GM19239 (cell line): ENCODE results near the gene CHST9.

Experiments used
- DNase-seq: peaks from one replicate; pipeline ENCODE4 v3.0.0; 2011; ENCODE audit warnings: low spot score; ENCODE audit not compliant: insufficient read length
- FAIRE-seq: peaks from 2 replicates; lab custom pipeline; 2011; peaks lifted over from hg19 to GRCh38; lab: Jason Lieb, UNC

The CHST9 gene

DNA sequence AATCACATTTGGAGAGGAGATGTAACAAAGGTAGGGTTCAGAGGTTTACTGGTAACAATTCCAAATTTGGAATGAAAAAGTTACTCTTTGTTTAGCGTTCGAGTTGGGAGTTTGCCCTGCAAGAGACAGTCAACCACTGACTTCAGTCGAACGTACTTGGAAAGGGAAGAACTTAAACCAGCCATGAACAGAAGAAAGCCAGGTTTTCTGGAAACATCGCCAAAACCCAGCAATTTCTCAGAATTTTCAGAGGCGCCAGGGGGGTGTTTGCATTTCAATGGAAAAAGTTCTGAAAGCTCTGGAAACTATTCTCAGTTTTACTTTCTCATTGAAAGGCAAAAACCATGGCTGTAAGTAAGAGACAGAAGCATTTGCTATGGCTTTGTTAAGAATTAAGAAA lies 291.1 kb downstream of the CHST9 start:
- DNase-seq (no peak), FAIRE-seq (no peak)

DNA sequence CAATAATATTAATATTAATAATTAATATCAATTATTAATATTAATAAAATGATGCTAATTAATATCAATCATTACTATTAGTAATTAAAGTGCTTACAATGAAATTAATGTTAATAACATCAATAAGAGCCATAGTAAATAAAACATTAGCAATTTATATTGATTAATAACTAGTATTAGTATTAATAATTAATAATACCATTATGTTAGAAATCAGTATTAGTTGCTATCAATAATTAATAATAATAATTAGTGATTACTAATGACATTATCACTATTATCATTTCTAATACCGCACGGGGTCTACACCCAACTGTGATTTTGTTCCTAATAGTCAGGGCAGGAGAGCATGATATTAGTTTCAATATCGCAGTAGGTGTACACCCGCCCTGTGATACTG lies 296.8 kb downstream of the CHST9 start:
- no peak for FAIRE-seq
- DNase-seq, result no peak

DNA sequence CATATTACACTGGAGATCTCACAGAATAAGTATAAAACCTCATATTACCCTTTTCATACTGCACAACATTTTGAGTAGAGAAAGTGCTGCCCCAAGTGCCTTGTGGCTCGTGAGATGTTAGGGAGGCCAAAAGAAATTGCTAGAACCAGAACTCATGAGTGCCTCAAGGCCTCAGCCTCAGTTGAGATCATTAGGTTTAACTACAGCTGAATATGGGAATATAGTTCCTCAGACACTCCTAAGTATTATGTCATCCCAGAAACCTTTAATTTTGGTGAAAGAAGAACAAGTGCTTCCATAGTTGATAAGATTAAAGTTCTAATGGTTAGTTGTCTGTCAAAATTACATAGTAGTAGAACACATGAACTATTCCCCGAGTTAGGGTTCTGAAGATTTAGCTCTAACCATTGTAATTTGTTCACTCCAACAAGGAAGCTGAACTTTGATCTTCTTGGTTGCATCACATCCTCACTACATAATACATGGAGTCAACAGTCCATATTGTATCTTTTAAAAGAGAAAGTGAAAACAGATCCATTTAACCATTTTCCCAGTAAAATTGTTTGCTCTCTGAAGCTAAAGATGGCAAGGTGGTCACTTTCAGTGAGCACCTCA lies 310.0 kb downstream of the CHST9 start:
- FAIRE-seq, result no peak
- DNase-seq, result no peak

DNA sequence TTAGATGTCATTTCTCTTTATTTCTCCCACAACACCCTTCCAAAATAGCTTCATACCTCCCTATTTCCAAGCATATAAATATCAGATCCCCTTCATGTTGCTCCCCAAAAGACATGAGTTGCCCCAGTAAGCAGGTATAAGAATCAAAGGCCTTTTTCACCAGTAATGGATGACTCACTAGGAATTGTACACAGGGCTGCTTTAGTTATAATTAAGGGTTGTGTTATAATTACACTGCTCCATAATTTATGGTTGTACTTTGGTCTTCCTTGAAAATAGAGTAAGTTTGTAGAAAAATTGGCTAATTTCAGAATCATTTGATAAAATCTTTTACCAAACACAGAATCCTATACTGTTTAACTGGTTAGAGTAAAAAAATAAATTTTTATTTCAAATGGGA lies 310.8 kb downstream of the CHST9 start:
- DNase-seq (no peak), FAIRE-seq (no peak)

DNA sequence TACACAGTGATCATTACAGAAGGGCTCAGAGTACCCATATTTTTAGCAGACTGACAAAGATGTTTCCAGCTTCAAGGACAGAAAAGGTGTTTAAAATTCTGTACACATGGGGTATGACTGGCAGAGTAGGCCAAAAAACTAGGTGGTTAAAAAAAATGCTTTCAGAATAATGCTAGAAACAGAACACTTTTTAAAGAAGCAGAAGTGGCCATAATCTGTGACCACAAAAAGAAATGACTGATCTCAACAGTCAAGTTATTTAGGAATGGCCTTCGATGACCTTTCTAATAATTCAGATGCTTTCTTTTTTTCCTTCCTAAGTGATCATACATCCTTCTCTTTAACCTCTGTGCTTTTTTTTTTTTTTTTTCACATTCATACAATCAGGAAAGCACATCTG lies 315.5 kb downstream of the CHST9 start:
- no peak for FAIRE-seq

DNA sequence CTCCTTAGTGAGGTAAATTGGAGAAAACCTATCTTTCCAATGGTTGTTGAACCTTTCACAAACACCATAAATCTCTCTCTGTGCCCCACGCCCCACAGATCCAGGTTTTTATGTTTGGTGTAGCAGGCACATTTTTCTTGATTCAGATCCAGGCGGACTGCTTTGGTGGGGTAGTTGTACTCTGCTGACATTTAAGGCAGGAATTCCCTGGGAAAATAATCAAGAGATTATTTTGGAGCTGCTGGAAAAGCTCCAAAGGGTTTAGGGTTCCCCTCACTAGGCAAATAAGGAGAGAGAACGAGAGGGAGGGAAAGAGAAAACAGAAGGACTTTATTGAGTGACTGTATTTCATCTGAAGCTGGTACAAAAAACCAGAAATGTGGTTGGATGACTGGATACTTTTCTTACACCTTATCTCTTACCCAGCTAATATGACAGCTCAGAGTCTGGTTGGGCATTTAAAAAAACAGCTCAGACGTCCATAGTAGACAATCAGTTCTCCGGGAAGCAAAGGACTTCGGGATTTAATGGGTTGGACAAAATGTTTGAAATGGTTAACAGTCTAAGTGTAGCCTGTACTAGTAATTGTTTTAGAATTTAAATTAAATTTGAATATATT lies 316.0 kb downstream of the CHST9 start:
- DNase-seq (no peak), FAIRE-seq (no peak)

More for the DNA sequence above, 315.5 kb downstream of the CHST9 start:
- DNase-seq, result no peak

DNA sequence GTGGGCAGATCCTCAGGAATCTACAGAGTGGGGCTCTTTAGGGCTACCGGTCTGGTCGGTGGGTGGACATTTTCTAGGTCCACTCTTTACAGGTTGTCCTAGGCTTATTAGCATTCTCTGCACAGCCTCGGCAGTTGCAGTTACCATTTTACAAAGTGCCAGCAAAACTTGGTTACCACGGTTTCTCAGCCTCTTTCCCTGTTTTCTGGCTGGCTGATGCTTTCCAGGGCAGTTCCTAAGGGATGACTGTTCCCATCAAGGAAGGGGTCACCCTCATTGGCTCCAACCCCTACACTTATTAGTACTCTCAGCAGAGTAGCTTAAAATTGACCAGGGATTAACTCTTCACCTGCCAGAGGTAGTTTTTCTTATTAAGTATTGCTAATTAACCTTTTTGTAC lies 317.6 kb downstream of the CHST9 start:
- DNase-seq, result no peak
- FAIRE-seq, result no peak

DNA sequence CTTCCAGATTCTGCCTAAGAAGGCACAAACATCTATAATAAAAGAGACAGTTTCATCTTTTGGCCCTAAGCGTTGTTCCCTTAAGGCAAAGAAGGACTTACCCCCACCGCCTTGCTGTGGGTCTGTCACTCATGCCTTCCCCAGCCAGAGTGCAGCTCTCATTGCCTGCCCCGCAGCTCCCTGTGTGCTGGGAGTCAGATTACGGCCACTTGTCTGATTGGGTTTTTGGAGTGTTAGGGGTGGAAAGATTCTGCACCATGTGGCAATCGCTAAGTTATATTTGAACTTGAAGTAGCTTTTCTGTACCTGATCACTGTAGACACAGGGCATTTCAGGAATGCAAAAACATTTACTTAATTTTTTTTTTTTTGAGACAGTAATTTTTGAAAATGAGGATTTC lies 319.6 kb downstream of the CHST9 start, which contains the start of gene AQP4:
Gene AQP4, minus strand, starts transcription at position 151 of the 400 bp plus-strand sequence. Its CDS starts 18 bp downstream, at position 133.
- DNase-seq (no peak), FAIRE-seq (no peak)

DNA sequence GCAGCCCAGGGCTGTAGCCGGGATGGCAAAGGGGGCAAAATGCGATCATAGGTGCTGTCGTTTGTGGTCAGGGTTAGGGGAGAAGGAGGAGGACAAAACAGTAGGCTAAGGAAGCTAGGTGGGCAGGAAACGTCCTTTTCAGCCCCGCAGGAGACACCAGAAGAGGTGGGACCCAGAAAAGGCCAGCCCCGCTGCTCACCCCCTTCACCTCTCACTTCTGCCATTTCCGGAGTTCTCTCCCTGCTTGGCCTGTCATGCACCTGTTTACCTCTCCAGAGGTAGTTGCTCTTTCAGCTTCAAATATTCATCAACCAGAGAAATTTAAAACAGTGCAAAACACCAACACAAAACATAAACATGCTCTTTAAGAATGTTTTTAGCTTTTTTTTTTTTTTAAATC lies 320.4 kb downstream of the CHST9 start:
- FAIRE-seq (no peak), DNase-seq (no peak)

DNA sequence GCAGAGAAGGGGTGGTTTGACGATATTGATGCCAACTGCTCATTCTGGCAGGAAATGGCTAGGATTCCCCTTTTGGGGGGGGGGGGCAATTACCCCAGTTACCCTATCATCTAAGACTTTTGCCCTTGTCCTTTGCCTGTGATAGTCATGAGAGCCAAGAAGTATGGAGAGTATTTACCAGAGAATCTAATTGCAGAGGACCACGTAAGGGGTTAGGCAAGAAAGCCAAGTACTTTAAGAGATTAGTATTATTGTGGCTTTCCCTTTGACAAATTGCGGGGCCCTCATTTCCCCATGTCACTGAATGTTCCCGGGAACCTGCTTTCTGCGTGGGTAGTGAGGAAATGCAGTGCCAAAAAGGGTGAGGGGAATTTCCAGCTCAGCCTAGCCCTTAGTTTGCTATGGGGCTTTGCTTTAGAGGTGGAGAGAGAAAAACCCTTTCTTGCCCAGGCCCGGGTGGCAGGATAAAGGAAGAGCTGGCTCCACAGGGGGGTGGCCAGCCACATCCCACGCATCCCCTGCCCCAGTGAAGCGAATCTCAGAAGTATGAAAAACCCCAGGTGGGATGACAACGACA lies 321.1 kb downstream of the CHST9 start:
- FAIRE-seq (no peak), DNase-seq (no peak)

DNA sequence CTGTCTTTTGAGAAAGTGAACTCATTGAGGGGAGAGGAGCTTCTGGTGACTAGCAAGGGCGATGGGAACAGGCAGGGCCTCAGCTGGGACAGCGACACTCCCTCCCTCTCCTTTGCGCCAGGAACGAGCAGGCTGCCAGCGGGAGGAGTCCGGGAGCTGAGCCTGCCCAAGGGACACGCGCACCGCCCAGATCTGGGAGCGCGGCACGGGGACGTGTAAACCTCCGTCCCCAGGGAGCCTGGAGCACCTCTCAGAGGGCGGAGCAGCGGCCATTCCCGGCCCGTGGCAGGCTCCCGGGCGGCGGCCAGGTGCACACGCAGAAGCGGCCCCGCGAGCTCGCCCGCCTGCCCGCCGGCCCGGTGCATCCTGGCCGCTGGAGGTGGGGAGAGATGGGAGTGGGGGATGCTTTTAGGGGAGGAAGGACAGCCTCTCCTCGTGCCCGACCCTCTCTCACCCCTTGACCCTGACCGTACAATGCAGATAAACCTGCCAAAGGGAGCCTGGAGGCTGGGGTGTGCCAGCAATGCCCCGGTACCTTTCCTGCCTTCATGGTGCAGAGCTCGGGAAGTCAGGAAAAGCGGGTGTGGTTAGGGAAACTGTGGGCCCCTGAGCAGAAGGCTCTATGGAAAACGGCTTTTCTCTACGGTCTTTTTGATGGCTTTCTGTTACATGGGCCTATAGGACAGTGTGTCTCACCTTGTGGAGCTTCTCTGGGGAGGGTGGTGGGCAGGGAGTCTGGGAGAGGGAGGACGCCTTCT lies 321.8 kb downstream of the CHST9 start:
- DNase-seq (no peak), FAIRE-seq (no peak)

DNA sequence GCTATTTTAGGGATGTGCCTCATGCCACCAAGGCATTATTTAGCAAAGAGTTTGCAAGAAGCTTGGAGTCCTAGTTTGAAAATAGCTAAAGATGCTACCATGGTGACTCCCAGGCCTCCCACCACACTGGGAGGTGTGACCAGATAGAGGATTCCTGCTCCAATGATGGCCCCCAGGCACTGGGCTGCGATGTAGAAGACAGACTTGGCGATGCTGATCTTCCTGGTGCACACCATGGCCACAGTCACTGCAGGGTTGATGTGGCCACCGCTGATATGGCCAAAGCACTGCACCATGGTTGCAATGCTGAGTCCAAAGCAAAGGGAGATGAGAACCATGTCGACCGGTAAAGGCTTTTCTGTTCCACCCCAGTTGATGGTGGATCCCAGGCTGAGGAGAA lies 323.0 kb downstream of the CHST9 start:
- DNase-seq (no peak), FAIRE-seq (no peak)
